Measurements from ENCODE around the gene CDC5L.

GRCh38 chr6:44342052-44342451 is 45.5 kb upstream of the CDC5L start:
- TF ChIP-seq, protein P1, sequence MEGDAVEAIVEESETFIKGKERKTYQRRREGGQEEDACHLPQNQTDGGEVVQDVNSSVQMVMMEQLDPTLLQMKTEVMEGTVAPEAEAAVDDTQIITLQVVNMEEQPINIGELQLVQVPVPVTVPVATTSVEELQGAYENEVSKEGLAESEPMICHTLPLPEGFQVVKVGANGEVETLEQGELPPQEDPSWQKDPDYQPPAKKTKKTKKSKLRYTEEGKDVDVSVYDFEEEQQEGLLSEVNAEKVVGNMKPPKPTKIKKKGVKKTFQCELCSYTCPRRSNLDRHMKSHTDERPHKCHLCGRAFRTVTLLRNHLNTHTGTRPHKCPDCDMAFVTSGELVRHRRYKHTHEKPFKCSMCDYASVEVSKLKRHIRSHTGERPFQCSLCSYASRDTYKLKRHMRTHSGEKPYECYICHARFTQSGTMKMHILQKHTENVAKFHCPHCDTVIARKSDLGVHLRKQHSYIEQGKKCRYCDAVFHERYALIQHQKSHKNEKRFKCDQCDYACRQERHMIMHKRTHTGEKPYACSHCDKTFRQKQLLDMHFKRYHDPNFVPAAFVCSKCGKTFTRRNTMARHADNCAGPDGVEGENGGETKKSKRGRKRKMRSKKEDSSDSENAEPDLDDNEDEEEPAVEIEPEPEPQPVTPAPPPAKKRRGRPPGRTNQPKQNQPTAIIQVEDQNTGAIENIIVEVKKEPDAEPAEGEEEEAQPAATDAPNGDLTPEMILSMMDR (IDR thresholded peaks at IDR 0.05) = no peak
- no peak for TF ChIP-seq POLR2AphosphoS5 (IDR thresholded peaks at IDR 0.05)
- no peak for TF ChIP-seq POLR2A (IDR thresholded peaks at IDR 0.05)

Data from prostate gland (tissue), 2 donors.